ENCODE results near the gene PP2D1.

DNA sequence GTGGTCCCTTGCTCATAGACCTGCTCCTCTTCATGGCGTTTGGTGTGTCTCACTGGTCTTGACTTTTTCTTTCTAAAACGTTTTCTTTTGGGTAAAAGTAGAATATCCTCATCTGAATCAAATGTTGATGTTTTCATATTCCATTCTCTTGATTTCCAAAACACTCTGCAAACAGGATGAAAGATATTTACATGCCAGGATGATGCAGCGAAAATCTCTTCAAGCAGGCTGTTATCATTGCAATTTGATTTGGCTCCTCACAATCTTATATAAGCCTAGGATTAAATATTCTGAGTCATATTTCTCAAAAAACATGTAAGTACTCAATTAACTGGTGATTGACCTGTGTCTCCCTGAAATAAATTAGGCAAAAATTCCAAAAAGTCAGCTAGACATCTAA is 10.1 kb downstream of the PP2D1 start:
- no peak for TF ChIP-seq POLR2A (IDR thresholded peaks at IDR 0.05; ENCODE audit: low read length)
- TF ChIP-seq, protein P1, sequence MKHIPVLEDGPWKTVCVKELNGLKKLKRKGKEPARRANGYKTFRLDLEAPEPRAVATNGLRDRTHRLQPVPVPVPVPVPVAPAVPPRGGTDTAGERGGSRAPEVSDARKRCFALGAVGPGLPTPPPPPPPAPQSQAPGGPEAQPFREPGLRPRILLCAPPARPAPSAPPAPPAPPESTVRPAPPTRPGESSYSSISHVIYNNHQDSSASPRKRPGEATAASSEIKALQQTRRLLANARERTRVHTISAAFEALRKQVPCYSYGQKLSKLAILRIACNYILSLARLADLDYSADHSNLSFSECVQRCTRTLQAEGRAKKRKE (CRISPR knock-in tag; IDR thresholded peaks at IDR 0.05; ENCODE audit: low read depth) = no peak
- no peak for TF ChIP-seq MAFK (IDR thresholded peaks at IDR 0.05; ENCODE audit: partially characterized antibody)
- no peak for TF ChIP-seq HMGXB4 (CRISPR knock-in tag; IDR thresholded peaks at IDR 0.05; ENCODE audit: borderline replicate concordance)
- TF ChIP-seq ZFP36 (IDR thresholded peaks at IDR 0.05; ENCODE audit: borderline replicate concordance, partially characterized antibody) = no peak
- no peak for TF ChIP-seq CTCF (IDR thresholded peaks at IDR 0.05)
- TF ChIP-seq KDM1A (IDR thresholded peaks at IDR 0.05; ENCODE audit: low read depth) = no peak
- no peak for TF ChIP-seq MAX (IDR thresholded peaks at IDR 0.05)
- TF ChIP-seq, protein P2, sequence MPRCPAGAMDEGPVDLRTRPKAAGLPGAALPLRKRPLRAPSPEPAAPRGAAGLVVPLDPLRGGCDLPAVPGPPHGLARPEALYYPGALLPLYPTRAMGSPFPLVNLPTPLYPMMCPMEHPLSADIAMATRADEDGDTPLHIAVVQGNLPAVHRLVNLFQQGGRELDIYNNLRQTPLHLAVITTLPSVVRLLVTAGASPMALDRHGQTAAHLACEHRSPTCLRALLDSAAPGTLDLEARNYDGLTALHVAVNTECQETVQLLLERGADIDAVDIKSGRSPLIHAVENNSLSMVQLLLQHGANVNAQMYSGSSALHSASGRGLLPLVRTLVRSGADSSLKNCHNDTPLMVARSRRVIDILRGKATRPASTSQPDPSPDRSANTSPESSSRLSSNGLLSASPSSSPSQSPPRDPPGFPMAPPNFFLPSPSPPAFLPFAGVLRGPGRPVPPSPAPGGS (IDR thresholded peaks at IDR 0.05) = no peak
- TF ChIP-seq REST (IDR thresholded peaks at IDR 0.05) = no peak
- TF ChIP-seq GATA3 (IDR thresholded peaks at IDR 0.05; ENCODE audit: borderline replicate concordance) = no peak
- TF ChIP-seq JUN (IDR thresholded peaks at IDR 0.05) = no peak
